SK-N-MC (cell line): ENCODE data around the gene RSRP1.
"Not testable (repeated sequence)": the region's sequence is repeated elsewhere in the genome, so short reads cannot be mapped to it uniquely, and the experiment has no call there.

ENCODE experiments used
- EZH2 ChIP-seq: fragments of 200-600 bp; sonication (generic); IDR thresholded peaks from one replicate; pipeline ENCODE4 v1.6.1; 2017; ENCODE audit warnings: antibody characterized with exemption
- POLR2AphosphoS5 ChIP-seq: IDR thresholded peaks from 2 replicates; pipeline ENCODE4 v1.6.1; 2012; ENCODE audit warnings: mild to moderate bottlenecking, low read depth, low read length, borderline replicate concordance

DNA sequence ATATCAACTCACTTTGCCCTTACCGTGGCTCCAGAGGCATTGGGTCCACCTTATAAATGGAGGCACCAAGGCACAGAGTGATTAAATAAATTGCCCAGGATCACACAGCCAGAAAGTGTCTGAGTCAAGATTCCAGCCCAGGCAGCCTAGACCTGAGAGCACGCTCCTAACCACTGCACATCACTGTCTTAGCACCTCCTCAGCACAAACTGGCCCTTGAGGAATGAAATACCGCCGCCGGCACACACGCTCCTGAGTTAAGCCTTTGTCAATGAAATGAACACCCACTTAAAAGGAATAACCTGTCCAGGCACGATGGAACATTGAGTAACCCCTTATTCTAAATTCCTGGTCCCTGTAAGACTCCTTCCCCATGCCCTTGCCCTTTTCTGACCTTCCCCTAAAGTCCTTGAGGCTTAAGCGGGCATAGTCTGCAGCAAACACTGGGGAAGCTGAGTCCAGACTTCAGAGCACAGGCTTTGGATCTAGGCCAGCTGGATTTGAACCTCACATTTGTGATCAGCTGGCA is 41.4 kb upstream of the RSRP1 start:
- TF ChIP-seq EZH2, POLR2AphosphoS5: not testable (repeated sequence)
